HG03095 (cell line): ENCODE results near the gene MSANTD1.
A peak's percentile ranks its signal among the peaks of the same experiment; 100 is the strongest.
"Not testable (repeated sequence)": the region's sequence is repeated elsewhere in the genome, so short reads cannot be mapped to it uniquely, and the experiment has no call there.

Experiments
- ATAC-seq: cut with Tn5 transposase; IDR thresholded peaks from one replicate; pipeline ENCODE4 v1.9.1; 2021; ENCODE audit warnings: moderate library complexity; ENCODE audit not compliant: unreplicated experiment

The MSANTD1 gene

DNA sequence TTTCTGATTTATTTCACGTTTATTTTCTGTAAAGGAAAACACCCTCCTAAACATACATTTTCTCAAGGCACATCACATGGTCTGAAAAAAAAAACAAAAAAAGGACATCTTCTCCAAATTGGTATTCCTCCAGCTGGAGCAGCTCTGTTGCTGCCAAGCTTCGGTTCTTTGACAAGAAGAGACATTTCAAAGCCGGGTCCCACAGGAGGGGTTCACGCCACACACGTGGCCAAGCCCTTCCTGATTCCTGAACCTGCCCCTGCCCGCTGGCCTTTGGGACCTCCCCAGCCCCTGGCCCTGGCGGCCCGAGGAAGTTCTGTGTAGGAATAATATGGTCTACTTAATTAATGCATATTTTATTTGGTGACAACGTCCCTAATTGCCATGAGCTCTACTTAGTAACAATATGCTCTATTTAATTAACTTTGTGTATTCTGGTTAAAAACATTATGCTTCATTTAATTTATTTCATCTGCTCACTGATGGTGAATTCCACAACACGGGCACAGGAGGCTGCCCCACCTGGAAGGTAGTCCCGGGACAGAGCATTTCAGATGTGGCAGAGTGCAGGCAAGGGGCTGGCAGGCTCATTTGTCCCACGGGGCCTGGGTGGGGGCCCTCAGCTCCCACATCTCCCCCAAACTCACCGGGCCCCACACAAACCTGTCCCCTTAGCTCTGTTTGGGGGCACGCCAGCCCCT is 38.5 kb downstream of the MSANTD1 start:
- ATAC-seq = no peak

GRCh38 chr4:3287972-3288570 is 39.1 kb downstream of the MSANTD1 start:
- no peak for ATAC-seq

- ATAC-seq = no peak
Measured at GRCh38 chr4:3288571-3289094, 39.7 kb downstream of the MSANTD1 start.

GRCh38 chr4:3290476-3290875 is 41.5 kb downstream of the MSANTD1 start:
- ATAC-seq = no peak

DNA sequence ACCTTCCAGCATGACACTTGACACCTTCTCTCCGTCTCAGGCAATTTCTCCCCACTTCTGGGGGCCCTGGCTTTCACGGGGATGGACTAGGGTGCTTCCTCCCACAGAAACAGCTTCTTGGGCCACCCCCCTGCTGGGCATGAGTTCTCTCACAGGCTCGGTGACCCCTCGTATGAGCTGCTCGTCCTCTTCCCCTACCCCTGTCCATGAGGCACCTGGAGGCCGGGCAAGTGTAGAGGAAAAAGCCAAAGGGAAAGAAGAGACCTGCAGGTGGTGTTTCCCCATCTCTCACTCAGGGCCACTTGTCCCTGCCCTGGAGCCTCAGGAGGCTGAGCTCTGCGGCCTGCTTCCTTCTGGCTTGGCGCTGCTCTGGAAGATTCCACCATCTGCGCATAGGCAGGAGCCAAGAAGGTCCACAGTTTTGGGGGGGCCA is 41.9 kb downstream of the MSANTD1 start:
- no peak for ATAC-seq

- ATAC-seq = no peak
Measured at GRCh38 chr4:3291411-3291968, 42.5 kb downstream of the MSANTD1 start.

DNA sequence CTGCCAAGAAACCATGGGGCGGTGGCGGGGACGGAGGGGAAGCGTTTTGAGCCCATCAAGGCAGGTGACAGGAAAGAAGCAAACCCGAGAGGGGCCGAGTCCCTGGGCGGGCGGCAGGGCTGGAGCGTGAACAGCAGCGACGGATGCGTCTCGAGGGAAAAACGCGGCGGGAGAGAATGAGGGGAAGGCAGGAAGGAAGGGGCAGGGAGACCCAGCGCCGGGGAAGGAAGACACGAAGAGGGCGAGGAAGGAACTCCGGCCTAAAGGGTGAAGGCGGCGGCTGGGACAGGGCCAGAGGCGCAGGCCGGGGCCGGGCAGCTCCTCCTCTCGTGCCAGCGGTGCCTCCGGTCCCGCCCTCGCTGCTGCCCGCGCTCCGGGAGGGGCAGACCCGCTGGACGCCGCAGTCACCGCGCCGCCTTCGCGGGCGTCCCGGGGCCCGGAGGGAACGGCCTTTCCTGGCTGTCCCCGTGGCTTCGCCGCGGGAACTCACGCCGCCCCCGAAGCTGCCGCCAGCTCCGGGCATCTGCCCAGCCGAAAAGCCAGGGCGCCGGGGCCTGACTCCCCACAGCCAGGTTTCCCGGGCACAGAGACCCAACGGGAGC is 43.1 kb downstream of the MSANTD1 start:
- peak; percentile 4 for ATAC-seq

DNA sequence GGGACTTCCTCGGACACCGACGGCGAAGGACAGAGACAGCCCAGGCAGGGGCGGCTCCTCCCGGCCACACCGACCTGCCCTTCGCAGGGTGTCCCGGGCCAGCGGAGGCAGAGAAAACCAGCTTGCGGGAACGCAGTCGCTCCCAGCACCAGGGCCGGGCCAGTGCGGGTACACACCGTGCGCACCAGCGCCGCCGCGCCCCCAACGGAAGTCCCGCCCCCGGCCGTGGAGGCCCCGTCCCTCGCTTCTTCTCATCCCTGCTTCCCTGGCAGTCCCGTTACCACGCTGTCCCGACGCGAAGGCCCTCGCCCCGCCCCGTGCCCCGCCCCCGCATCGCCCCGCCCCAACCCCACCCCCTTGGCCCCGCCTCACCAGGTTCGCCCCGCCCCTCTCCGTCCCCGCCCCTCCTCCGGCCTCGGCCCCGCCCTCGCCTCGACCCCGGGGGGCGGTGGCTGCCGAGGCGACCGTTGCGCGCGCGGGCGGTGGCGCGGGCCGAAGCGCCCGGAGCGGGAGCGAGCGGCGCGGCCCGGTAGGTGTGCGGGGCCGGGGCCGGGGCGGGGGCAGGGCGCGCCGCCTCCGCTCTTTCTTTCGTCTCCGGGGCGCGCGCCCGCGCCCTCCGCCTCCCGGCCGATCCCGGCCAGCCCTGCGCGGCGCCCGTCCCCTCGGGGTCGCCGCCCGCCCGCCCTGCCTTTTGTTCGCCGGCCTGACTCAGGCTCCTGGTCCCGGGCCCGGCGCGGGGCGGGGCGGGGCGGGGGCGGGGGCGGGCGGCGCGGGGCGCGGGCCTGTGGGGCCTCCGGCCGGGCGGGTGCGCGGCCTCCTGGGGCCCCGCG is 43.8 kb downstream of the MSANTD1 start, which contains the start of gene RGS12:
Gene RGS12 (plus strand): TSS at position 451 of the 830 bp plus-strand sequence. CDS start 23,150 bp downstream, outside the sequence.
- peak; percentile 83 for ATAC-seq

DNA sequence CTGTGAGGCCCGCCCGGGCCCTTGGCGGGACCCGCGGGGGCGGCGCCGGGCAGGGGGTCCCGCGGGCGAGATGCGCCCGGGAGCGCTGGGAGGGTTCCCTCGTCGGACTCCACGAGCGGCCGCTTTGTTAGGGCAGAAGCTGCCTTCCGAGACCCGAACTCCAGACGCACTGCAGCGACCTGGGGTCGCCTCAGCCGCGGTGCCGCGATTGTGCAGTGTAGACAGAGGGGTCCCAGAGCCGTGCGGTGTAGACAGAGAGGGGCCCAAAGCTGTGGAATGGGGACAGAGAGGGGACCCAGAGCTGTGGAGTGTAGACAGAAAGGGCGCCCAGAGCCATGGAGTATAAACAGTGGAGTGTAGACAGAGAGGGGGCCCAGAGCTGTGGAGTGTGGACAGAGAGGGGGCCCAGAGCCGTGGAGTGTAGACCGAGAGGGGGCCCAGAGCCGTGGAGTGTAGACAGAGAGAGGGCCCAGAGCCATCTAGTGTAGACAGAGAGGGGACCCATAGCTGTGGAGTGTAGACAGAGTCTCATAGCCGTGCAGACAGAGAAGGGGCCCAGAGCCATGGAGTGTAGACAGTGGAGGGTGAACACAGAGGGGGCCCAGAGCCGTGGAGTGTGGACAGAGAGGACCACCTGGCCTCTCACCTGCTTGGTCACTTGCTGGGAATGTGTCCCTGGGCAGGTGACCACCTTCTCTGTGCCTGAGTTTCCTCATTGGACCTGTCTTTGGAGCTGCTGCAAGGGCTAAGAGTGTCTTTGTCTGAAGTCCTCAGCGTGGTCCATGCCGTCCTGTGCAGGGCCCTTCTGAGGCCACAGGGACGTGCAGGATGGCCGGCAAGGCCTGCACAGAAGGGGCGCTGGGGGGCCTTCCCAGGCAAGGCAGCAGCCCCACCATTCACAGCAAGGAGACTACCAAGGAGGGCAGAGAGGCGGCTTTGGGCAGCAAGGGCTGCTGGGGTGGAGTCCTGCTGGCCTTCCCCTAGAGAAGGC is 44.7 kb downstream of the MSANTD1 start:
- no peak for ATAC-seq

GRCh38 chr4:3294401-3295241 is 45.7 kb downstream of the MSANTD1 start:
- ATAC-seq = no peak

GRCh38 chr4:3295837-3296624 is 47.1 kb downstream of the MSANTD1 start:
- no peak for ATAC-seq

- ATAC-seq = no peak
Measured at GRCh38 chr4:3296651-3297050, 47.7 kb downstream of the MSANTD1 start.

DNA sequence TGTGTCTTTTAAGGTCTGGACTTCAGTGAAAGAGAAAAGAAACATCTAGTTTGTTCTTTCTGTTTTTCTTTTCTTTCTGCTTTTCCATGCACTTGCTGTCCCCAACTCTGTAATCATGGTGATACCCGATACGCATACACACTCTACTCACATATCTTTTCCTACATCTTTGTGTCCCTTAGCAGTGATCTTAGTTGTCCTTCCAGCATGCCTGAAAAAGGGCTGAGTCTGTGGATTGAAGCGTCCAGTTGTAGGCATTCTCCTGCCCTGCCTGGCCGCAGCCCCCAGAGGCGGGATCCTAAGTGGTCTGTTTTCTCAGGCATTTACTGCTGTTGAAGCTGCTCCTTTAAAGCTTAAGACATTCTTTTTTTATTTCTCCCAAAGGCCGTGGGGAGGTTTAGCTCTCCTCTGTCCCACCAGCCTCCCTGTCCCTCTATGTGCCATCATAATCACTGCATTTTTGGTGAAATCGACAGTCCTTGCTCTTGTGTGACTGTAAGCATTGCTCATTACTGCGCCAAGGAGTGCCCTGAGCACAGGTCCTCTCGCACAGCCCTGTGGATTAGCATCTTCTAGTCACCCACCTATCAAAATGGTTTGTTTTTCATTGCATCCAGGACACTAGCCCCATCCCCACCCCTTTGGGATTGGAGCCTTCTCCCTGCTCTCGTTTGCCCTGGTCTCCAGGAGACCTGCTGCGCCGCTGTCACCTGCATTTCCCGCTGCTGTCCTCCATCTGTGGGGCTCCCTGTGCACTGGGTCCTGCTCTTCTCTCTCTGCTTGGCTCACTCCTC is 48.3 kb downstream of the MSANTD1 start:
- no peak for ATAC-seq

DNA sequence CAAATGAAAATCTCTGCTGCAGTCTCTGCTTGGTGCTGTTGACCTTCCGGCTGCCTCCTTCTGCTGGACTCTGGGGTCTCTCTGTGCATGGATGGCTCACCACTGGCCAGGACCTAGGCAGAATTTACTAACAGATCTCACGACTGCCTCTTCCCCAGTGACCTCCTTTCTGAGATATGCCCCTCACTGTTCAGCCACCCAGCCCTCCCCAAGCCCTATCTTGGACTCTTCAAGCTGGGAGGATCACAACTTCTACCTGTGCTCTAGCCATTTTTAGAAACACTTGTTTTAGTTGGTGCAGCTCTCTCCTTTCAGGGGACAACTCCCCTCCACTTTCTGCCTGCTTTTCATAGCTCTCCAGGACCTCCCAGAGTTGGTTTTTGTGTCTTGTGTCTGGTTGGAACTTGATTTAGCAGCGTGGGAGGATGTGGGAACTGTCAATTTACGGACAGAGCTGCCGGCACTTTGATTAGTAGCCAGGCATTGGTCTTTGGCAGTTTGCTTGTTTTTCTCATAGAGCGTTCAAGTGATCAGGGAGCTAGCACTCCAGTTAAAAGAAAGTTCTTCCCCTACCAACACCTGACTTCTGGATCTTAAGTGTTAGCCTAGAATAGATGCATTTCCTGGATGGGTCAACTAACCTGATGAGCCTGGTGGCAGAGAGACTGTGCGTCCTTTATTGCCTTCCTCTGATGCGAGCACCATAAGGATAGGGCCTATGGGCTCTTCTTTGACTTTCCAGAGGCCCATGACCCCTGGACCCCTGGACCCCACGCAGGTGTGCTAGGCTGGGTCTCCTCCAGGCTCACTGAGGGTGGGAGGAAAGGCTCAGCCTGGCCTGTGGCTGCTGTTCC is 50.4 kb downstream of the MSANTD1 start:
- no peak for ATAC-seq

GRCh38 chr4:3299976-3300671 is 51.2 kb downstream of the MSANTD1 start:
- no peak for ATAC-seq

DNA sequence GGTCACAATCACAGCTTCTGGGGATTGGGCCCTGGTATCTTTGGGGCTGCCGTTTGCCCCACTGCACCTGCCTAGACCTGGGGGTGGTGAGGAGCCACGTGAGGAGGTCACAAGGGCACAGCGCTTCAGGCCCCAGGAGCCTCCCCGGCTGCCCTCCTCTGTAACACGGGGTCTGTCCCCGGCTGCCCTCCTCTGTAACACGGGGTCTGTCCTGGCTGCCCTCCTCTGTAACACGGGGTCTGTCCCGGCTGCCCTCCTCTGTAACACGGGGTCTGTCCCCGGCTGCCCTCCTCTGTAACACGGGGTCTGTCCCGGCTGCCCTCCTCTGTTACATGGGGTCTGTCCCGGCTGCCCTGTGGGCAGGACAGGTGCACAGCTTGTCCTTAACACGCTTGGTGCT is 51.9 kb downstream of the MSANTD1 start:
- not testable (repeated sequence) for ATAC-seq
